Bone marrow (tissue), 2 donors: Measurements from ENCODE around the gene REEP1.
"Not testable (repeated sequence)": the region's sequence is repeated elsewhere in the genome, so short reads cannot be mapped to it uniquely, and the experiment has no call there.

Experiments
- DNase-seq, 2 donors: peaks; one replicate each; lab custom pipeline; 2025; lab: John Stamatoyannopoulos, UW

The REEP1 gene

DNA sequence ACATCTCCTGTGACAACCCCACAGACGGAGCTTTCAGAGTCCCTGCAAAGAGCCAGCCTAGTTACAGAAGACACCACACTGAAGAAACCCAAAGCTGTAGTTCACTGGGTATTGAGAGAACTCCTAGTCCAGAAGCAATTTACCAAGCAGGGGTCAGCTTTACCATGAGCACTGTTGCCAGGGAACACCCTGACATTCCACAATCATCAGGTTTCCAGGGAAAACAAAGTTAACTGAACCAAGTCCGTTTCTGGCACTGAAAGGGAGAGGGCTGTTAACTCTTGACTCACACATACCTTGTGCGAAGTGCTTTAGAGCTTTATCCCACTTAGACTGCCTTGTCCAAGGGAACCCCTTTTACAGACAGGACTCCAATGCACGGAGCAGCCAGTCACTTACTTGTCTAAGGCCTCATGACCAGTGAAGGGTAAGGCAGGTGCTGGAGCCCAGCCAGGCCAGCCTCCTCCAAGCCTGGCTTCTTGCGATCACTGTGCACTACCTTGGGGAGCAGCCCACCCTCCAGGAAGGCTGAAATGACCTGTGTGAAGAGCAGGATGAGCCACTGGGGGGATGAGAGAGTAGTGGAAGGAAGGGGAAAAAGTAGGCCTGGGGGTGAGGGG is 53.9 kb downstream of the REEP1 start:
- DNase-seq: no peak

DNA sequence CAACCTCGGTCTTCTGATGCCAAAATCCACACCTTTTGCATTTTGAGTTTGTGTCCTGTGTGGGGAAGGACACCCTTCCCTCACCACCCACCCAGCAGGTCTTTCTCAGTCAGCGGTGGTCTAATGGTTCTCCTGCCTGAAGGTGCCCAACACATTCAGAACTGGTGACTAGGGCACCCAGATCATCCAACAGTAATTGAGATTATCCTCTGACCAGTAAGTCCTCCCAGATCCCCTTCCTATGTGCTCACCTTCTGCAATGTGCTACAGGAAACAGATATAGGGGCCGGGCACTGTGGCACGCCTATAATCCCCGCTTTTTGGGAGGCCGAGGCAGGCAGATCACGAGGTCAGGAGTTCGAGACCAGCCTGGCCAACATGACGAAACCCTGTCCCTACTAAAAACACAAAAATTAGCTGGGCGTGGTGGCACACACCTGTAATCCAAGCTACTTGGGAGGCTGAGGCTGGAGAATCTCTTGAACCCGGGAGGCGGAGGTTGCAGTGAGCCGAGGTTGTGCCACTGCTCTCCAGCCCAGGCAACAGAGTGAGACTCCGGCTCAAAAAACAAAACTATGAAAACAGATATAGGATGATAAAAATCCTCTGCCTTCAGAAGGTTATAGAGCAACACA is 56.2 kb downstream of the REEP1 start:
- DNase-seq: no peak

DNA sequence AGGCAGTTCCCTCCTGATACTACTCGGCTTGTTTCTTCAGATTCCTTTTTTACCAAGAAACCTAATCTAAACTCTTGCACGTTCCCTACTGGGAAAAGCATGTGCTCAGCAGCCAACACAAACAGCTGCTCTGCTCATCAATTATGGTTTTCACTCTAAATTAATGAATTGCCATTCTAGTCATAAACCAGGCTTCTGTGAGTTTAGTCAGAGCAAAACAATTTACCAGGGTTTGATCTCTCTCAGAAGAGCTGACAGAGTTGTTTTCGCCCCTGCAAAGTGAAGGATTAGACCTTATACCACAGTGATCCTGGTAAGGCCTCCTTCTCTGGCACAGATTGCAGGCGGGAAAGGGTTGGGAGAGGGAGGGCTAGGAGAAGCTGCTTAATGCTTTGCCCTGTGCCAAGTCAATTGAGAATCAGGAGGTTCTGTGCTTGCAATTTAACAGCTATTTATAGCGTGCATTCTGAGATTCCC is 57.2 kb downstream of the REEP1 start:
- DNase-seq: no peak

GRCh38 chr2:86275962-86276361 is 61.5 kb downstream of the REEP1 start:
- DNase-seq: no peak

DNA sequence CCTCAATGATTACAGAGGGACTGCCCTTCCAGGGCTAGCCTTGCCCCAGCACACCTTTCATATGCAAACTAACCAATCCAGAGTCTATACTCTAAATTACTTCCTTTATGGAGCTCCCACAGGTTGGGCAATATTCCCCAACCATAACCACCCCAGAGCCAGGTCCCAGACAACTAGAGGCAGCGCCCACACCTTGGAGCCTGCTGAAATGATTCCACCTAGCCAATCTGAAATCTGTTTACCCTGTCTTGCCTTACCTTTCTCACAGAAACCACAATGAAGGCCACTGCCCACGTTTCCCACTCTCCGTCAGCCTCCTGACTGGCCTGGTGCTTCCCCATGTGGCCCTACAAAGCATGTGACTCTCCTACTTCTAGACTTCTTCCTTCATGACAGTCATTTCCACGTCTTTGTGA is 62.0 kb downstream of the REEP1 start:
- DNase-seq: no peak

DNA sequence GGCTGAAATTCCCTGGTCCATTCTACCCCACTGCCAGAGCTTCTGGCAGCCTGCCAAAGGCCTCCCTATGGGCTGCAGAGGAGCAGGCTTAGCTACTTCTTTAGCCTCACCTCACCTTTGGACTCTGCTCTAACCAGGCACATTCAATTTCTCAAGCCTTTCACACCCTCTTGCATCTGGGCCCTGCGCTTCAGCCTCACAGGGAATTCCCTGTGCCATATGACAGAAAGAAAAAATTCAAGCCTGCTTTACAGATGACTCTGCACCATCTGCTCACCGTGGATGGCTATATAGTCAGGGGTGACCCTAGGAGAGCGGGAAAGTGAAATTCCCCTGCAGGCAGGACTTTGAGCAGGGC is 62.5 kb downstream of the REEP1 start:
- no peak for DNase-seq

GRCh38 chr2:86274265-86274917 is 63.0 kb downstream of the REEP1 start:
- DNase-seq: no peak

- no peak for DNase-seq
Measured at GRCh38 chr2:86272111-86272510, 65.3 kb downstream of the REEP1 start.

- DNase-seq: no peak
Measured at GRCh38 chr2:86271248-86271647, 66.2 kb downstream of the REEP1 start.

DNA sequence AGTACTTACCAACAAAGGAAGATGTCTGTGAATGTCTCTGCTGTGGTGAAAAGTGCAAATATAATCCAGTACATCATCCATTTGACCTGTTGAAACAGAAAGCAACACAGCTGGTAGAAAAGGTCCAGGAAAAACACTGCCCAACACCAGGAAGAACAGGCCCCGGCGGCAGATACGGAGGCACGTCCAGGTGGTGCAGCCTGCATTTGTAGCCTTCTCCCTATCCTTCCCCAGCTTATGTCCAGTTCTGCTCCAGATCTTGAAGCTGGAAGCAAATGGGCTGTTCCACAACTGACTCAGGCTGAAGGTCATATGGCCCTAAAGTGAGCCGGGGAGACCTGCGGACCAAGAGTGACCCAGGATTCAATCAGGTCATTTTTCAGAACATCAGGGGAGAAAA is 73.5 kb downstream of the REEP1 start:
- DNase-seq: no peak

GRCh38 chr2:86260978-86261377 is 76.4 kb downstream of the REEP1 start:
- DNase-seq: no peak

- DNase-seq: no peak
Measured at GRCh38 chr2:86258106-86258505, 79.3 kb downstream of the REEP1 start.

DNA sequence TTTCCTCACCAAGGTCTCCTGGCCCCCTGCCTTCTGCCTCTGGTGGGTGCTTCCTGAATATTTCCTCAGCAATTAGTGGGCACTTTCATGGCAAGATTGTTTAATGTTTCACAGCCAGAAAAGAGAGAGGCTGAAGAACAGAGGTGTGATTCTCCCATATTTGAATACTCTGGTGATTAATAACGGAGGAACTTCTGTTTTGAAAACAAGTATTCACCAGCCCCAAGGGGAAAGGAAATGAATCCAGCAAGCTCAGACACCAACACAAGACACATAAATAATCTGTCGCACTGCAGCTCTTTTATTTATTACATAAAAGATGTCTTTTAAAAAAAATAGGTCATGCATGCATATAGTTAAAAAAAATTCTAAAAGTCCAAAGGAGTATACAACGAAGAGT is 80.4 kb downstream of the REEP1 start:
- DNase-seq: no peak

- DNase-seq: no peak
Measured at GRCh38 chr2:86256300-86256699, 81.1 kb downstream of the REEP1 start.

- no peak for DNase-seq
Measured at GRCh38 chr2:86254576-86255538, 82.6 kb downstream of the REEP1 start.

DNA sequence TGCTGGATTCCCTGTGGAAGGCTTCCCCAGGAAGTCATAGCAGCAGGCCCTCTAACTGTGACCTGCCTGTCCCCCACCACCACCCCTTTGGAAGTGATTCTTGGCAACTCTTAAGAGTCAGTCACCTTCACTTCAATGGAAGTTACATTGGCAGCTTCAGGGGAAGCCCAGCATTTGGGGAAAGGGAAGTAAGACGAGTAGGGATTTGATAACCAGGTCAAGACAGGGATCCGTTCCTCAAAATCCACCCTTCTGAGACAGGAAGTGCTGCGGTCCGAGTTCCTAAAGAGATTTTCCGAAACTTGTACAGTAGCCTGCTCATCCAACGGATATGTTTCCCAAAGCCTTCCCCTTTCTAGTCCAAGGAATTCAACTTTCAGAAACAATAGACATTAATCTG is 84.0 kb downstream of the REEP1 start:
- DNase-seq: no peak

DNA sequence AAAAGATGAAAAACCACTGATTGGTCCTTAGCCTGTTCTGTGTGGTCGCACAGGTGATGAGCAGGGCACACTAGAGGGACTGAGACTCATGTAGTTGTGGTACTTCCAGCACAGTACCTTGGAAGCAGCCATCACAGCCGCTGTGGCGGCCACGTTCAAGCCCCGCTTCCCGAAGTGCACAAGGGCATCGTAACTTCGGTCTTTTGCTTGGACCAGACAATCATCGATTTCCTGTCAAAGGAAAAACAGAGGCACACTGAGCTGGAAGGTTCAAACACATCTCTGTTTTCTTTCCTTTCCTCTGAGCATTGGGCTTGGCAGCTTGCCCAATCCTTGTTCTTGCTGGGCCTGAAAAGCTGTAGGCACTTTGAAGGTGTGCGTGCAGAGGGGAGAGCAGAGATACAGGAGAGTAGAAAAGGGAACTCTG is 85.6 kb downstream of the REEP1 start:
- no peak for DNase-seq

DNA sequence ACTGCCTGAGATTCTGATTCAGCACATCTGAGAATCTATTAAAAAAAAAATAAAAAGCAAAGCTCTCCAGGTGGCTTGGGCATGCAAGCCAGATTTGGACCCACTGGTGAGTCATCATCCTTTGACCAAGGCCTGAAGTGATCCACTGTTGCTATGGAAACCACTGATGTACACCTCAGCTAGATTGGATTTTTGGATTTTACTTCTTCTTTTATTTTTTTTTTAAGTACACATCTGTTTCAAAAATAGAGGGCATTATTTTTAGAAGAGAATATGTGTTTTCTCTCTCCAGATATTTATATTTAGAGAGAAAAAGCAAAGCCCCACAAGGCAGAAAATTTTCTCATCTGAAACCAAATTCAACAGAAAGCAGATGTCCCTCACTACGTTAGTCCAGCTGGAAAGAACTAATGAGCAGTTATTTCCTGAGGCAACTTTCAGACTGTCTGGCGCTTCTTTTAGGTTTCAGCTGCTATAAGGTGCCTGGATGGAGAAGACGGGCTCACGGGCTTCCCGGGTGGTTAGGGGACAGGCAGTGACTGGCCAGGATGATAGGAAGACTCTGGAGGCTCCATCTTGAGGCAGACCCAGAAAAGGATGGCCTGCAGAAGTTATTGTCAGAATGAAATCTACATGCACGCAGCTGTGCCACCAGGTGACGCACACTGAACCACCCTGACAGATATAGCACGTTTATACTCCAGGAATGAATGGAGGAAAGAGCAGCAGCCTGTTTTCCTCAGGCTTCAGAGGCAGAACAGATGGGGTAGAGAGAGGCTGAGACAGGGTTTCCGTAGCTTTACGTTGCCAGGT is 87.6 kb downstream of the REEP1 start:
- no peak for DNase-seq

GRCh38 chr2:86249176-86249575 is 88.2 kb downstream of the REEP1 start:
- no peak for DNase-seq

DNA sequence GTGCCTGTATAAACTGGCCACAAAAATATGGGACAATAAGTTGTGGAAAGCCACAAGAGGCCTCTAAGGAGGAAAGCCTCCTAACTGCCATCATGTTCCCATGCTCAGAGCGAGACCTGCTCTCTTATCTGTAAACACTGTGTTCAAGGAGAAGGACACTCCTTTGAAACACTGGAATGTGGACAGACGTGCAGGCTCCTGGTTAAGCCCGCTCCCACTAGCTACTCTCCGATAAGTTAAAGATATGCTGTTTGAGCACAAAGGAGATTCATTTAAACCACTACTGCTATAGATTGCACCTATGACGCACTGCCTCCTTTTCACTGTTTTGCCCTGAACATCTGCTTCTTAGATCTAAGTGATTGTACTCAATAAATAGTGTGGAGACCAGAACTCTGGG is 92.2 kb downstream of the REEP1 start:
- DNase-seq: not testable (repeated sequence)

DNA sequence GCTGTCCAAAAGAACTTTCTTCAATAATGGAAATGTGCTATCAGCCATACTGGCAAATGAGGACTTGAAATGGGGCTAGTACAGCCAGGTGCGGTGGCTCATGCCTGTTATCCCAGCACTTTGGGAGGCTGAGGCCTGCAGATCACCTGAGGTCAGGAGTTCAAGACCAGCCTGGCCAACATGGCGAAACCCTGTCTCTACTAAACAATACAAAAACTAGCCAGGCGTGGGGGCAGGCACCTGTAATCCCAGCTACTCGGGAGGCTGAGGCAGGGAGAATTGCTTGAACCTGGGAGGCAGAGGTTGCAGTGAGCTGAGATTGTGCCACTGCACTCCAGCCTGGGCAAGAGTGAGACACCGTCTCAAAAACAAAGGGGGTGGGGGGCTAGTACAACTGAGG is 92.6 kb downstream of the REEP1 start:
- DNase-seq: not testable (repeated sequence)
